GM12878 (cell line): ENCODE measurements around the gene TIMM10B. TPM values are rescaled to one million over a fixed set of nuclear protein-coding genes. Genes with fewer than 3 reads are reported as not detected.

ENCODE experiments used
- ATAC-seq: fragments of 200-7000 bp; cut with Tn5 transposase; 3 replicates; pipeline ENCODE4 v1.9.1; 2020; ENCODE audit warnings: mild to moderate bottlenecking, moderate library complexity
- BruUV-seq: library from RNA; stranded (reverse); fragments of 400-500 nt; replicated peaks from 2 replicates; lab custom pipeline; 2021; lab: Mats Ljungman, UMichigan
- CTCF ChIA-PET: fragments of 300-600 bp; sonication (Branson Sonifier 250); formaldehyde crosslinking; extraction: SDS; loops from one replicate; lab custom pipeline; 2021; ENCODE audit warnings: inconsistent platforms; lab: Yijun Ruan, JAX
- POLR2A ChIA-PET: fragments of 350-600 bp; formaldehyde crosslinking; extraction: SDS; loops from one replicate; lab custom pipeline; 2021; ENCODE audit warnings: inconsistent platforms; lab: Charles Lee
- RAD21 ChIA-PET: fragments of 300-600 bp; sonication (Branson Sonifier 250); formaldehyde crosslinking; loops from one replicate; lab custom pipeline; 2023; ENCODE audit warnings: antibody characterized with exemption; ENCODE audit not compliant: unreplicated experiment; lab: Charles Lee
- SMC1A ChIA-PET: fragments of 300-600 bp; sonication (Branson Sonifier 250); formaldehyde crosslinking; loops from one replicate; lab custom pipeline; 2023; ENCODE audit not compliant: unreplicated experiment, uncharacterized antibody; lab: Charles Lee
- DNase-seq: peaks from one replicate; pipeline ENCODE4 v3.0.0-alpha.2; 2011; ENCODE audit warnings: low read depth, low spot score
- FAIRE-seq: peaks from 3 replicates; lab custom pipeline; 2011; peaks lifted over from hg19 to GRCh38; lab: Jason Lieb, UNC
- H2AFZ ChIP-seq: 2 replicates; pipeline ENCODE4 v1.6.0; 2011; ENCODE audit warnings: low read depth, low read length, control low read depth; ENCODE audit not compliant: control insufficient read depth
- H3K27ac ChIP-seq: 2 replicates; pipeline ENCODE4 v1.5.1; 2011; ENCODE audit warnings: control low read depth; ENCODE audit not compliant: control insufficient read depth, insufficient read depth
- H3K27me3 ChIP-seq, 2 experiments: replicated peaks in 1 of 2; 2 replicates each; pipeline versions ENCODE4 v1.6.0 to v1.6.1; 2011; ENCODE audit warnings: low read length in 1 of 2; ENCODE audit not compliant: control insufficient read depth in 2 of 2, insufficient read depth in 2 of 2
- H3K36me3 ChIP-seq, 2 experiments: 2 replicates each; pipeline ENCODE4 v1.5.1; 2011; ENCODE audit warnings: low read length in 1 of 2; ENCODE audit not compliant: control insufficient read depth in 2 of 2, insufficient read depth in 2 of 2
- H3K4me1 ChIP-seq: 2 replicates; pipeline ENCODE4 v1.6.1; 2011; ENCODE audit warnings: mild to moderate bottlenecking, low read length, moderate library complexity, mixed read lengths; ENCODE audit not compliant: control insufficient read depth, insufficient read depth
- H3K4me2 ChIP-seq: 2 replicates; pipeline ENCODE4 v1.6.0; 2011; ENCODE audit warnings: control low read depth; ENCODE audit not compliant: control insufficient read depth, insufficient read depth
- H3K4me3 ChIP-seq: fragments of 200-600 bp; sonication (generic); 2 replicates; pipeline ENCODE4 v1.5.1; 2016
- H3K79me2 ChIP-seq: 2 replicates; pipeline ENCODE4 v1.6.0; 2011; ENCODE audit warnings: low read length; ENCODE audit not compliant: control insufficient read depth, insufficient read depth
- H3K9ac ChIP-seq: 2 replicates; pipeline ENCODE4 v1.8.0; 2011; ENCODE audit warnings: low read length, control low read depth, mixed read lengths; ENCODE audit not compliant: control insufficient read depth, insufficient read depth
- H3K9me3 ChIP-seq: replicated peaks from 3 replicates; pipeline ENCODE4 v1.5.1; 2011; ENCODE audit warnings: mild to moderate bottlenecking, low read length; ENCODE audit not compliant: control insufficient read depth, insufficient read depth
- H4K20me1 ChIP-seq: 2 replicates; pipeline ENCODE4 v1.6.0; 2011; ENCODE audit not compliant: control insufficient read depth, insufficient read depth
- ATF3 ChIP-seq: IDR thresholded peaks from 2 replicates; pipeline ENCODE4 v1.6.1; 2011; ENCODE audit warnings: low read depth, mild to moderate bottlenecking, low read length, moderate library complexity, borderline replicate concordance; ENCODE audit errors: extremely low read depth
- BCLAF1 ChIP-seq: fragments of 450-650 bp; IDR thresholded peaks from 2 replicates; pipeline ENCODE4 v1.6.1; 2017; ENCODE audit warnings: antibody characterized with exemption, mild to moderate bottlenecking, moderate library complexity
- CEBPB ChIP-seq, 2 experiments: fragments of 150-350 bp in 1 of 2; IDR thresholded peaks; 2 replicates each; pipeline ENCODE4 v1.6.1; 2012 to 2014; ENCODE audit warnings: low read depth in 2 of 2, low read length in 2 of 2, borderline replicate concordance in 1 of 2, inconsistent platforms in 1 of 2
- CHD1 ChIP-seq: IDR thresholded peaks from 2 replicates; pipeline ENCODE4 v1.6.1; 2012; ENCODE audit warnings: low read depth, low read length, improper control_type of control experiment
- CHD2 ChIP-seq: IDR thresholded peaks from 2 replicates; pipeline ENCODE4 v1.6.1; 2011; ENCODE audit warnings: low read depth, low read length, improper control_type of control experiment, borderline replicate concordance
- CHD4 ChIP-seq: fragments of 200-600 bp; sonication (generic); IDR thresholded peaks from 2 replicates; pipeline ENCODE4 v1.6.1; 2016; ENCODE audit warnings: mild to moderate bottlenecking
- HCFC1 ChIP-seq: fragments of 150-350 bp; IDR thresholded peaks from 2 replicates; pipeline ENCODE4 v1.6.1; 2014; ENCODE audit warnings: low read length
- JUNB ChIP-seq: IDR thresholded peaks from 2 replicates; pipeline ENCODE4 v1.6.1; 2016; ENCODE audit warnings: antibody characterized with exemption, mild to moderate bottlenecking
- KLF5 ChIP-seq: fragments of 450-650 bp; IDR thresholded peaks from 2 replicates; pipeline ENCODE4 v1.6.1; 2014; ENCODE audit warnings: mild to moderate bottlenecking; ENCODE audit not compliant: partially characterized antibody
- NKRF ChIP-seq: fragments of 450-650 bp; conservative IDR thresholded peaks from 2 replicates; pipeline ENCODE4 v1.6.1; 2017; ENCODE audit warnings: mild to moderate bottlenecking, moderate library complexity
- PRDM15 ChIP-seq: fragments of 450-650 bp; formaldehyde crosslinking; IDR thresholded peaks from 2 replicates; pipeline ENCODE4 v1.4.0; 2020; ENCODE audit warnings: mild to moderate bottlenecking, moderate library complexity
- RBBP5 ChIP-seq: fragments of 200-600 bp; sonication (generic); conservative IDR thresholded peaks from 2 replicates; pipeline ENCODE4 v1.6.1; 2016
- SPI1 ChIP-seq: IDR thresholded peaks from 2 replicates; pipeline ENCODE4 v1.6.1; 2011; ENCODE audit warnings: low read depth, mild to moderate bottlenecking, low read length, moderate library complexity, borderline replicate concordance; ENCODE audit not compliant: insufficient read depth
- TBL1XR1 ChIP-seq: IDR thresholded peaks from 2 replicates; pipeline ENCODE4 v1.6.1; 2012; ENCODE audit warnings: low read depth, low read length, improper control_type of control experiment
- WGBS: methylation state at CpG from one replicate; pipeline ENCODE4 v1.1.6; 2016; ENCODE audit warnings: low lambda C conversion rate; ENCODE audit not compliant: insufficient replicate concordance, insufficient coverage; ENCODE audit errors: missing lambda C conversion rate; 5-methylcytosine and 5-hydroxymethylcytosine counted together
- in situ Hi-C: fragments of 300-500 bp; cut with MboI; formaldehyde crosslinking; loops from 9 replicates; pipeline ENCODE4 v1.14.3; 2018; ENCODE audit warnings: mixed read lengths
- intact Hi-C: fragments of 100-400 bp; cut with micrococcal nuclease; formaldehyde crosslinking; loops from one replicate; pipeline ENCODE4 v1.14.2; 2022; ENCODE audit not compliant: unreplicated experiment
- polyA plus RNA-seq, 11 experiments: library from polyadenylated mRNA; depleted of rRNA in 4 of 11; unstranded in 6 of 11; stranded (reverse) in 5 of 11; fragments of >200 nt; fragmentation: Nextera tagmentation in 4 of 11; fragmentation: Illumina TruSeq in 1 of 11; extraction: Ambion mirVana in 4 of 11; extraction: Trizol in 1 of 11; gene quantifications; 1 replicate in 1 of 11; 2 replicates in 10 of 11; pipeline versions ENCODE4 v1.2.1 to v1.2.3, GENCODE V29; 2011 to 2016; ENCODE audit warnings: inconsistent platforms in 2 of 11, missing spikeins in 2 of 11, low read depth in 1 of 11
- total RNA-seq, 4 experiments: library from RNA; depleted of rRNA in 3 of 4; stranded (reverse); fragments of >200 nt in 3 of 4; fragmentation: Illumina TruSeq in 1 of 4; extraction: Trizol in 1 of 4; gene quantifications; 2 replicates each; pipeline versions ENCODE4 v1.2.1 to v1.2.3, GENCODE V29; 2013 to 2021

The TIMM10B gene
- total and polyA plus RNA-seq, 10 of the 15 experiments (the other 5 are each of a cell fraction or from before 2014, with no cell fraction given) = 30.3 to 126 (median 53.1) TPM

- DNase-seq (no peak), FAIRE-seq (no peak), ATAC-seq (no peak)
- Histone ChIP-seq H3K9me3 (no peaks in the 10 kb centered on the region), H3K79me2 (no peaks in the 10 kb centered on the region), H3K27me3 (no peaks in the 10 kb centered on the region)
- RAD21 ChIA-PET = no interaction called here
- 85% methylated on average over 3 of the region's 3 CpGs for WGBS
- intact Hi-C loops = no loop called here
- TF ChIP-seq CHD2 (no peak), CHD4 (no peak), BCLAF1 (no peak), PRDM15 (CRISPR knock-in tag) (no peak), TBL1XR1 (no peak), RBBP5 (no peak), CHD1 (no peak), KLF5 (no peak), SPI1 (no peak), CEBPB (IDR thresholded peaks at IDR 0.05; ENCODE audit: borderline replicate concordance in 1 of 2, low read depth in 2 of 2, low read length in 2 of 2) (no peak), NKRF (no peak), HCFC1 (no peak), JUNB (no peak), ATF3 (no peak)
- TF ChIP-seq, all 136 proteins: peak for 0
- no peaks in the 10 kb centered on the region for H3K36me3 ChIP-seq
- POLR2A ChIA-PET = no interaction called here
- BruUV-seq = no TSS peak
- H3K9ac ChIP-seq = no peak overlapping the region
- SMC1A ChIA-PET = no interaction called here
- H3K4me1 ChIP-seq = peaks cover 13% of the 10 kb centered on the region
- no peak overlapping the region for H3K4me3 ChIP-seq
- no peaks in the 10 kb centered on the region for H4K20me1 ChIP-seq
- H2AFZ ChIP-seq = no peak overlapping the region
- no peak overlapping the region for H3K4me2 ChIP-seq
- in situ Hi-C loops = no loop called here
- H3K27ac ChIP-seq = no peak overlapping the region
- CTCF ChIA-PET = interaction anchor here (2.2 kb wide), 1 partner anchor 12 kb away, joined by 10 read pairs; no protein-coding TSS in a partner anchor
These were observed 49.4 kb upstream of the TIMM10B start for GRCh38 chr11:6431861-6432260.
